Thyroid gland (tissue), 4 donors: ENCODE data around the gene DNAH8.

Source experiments
- CTCF ChIP-seq, 6 experiments: fragments of 200-600 bp in 3 of 6; fragments of 450-650 bp in 3 of 6; sonication (generic) in 3 of 6; IDR thresholded peaks; one replicate each; pipeline ENCODE4 v1.5.1; 2016 to 2019; ENCODE audit warnings: antibody characterized with exemption in 6 of 6, mild to moderate bottlenecking in 2 of 6, inconsistent platforms in 1 of 6, moderate library complexity in 1 of 6
- POLR2A ChIP-seq, 2 donors: fragments of 450-650 bp; IDR thresholded peaks; one replicate each; pipeline ENCODE4 v1.6.1; 2017; ENCODE audit warnings: antibody characterized with exemption in 2 of 2, mild to moderate bottlenecking in 2 of 2, moderate library complexity in 1 of 2

GRCh38 chr6:39041072-39041471 lies 326.0 kb downstream of the DNAH8 start:
- no peak for TF ChIP-seq CTCF (IDR thresholded peaks at IDR 0.05)
- TF ChIP-seq POLR2A (IDR thresholded peaks at IDR 0.05): no peak
